ENCODE results near the gene RELB. TPM values are rescaled to one million over a fixed set of nuclear protein-coding genes. Genes with fewer than 3 reads are reported as not detected.
A peak's percentile ranks its signal among the peaks of the same experiment; 100 is the strongest.

Gene RELB
- total RNA-seq, 4 donors from 2014 or later = 4.0 to 9.2 (median 6.0) TPM

GRCh38 chr19:45070861-45071544 is 69.7 kb downstream of the RELB start:
- Histone ChIP-seq H3K4me3 (no peak overlapping the region), H3K36me3 (peaks cover 0 to 63% of the 10 kb centered on the region in 2 donors), H3K27ac (no peak overlapping the region), H3K27me3 (no peaks in the 10 kb centered on the region), H3K4me1 (peaks cover 0 to 15% (median 2%) of the 10 kb centered on the region in 3 donors), H3K9me3 (no peaks in the 10 kb centered on the region)
- 17 to 80% methylated on average over 1 of the region's 19 CpGs for WGBS, 2 donors (ENCODE audit: low coverage in 1 of 2)
- TF ChIP-seq POLR2A (IDR thresholded peaks at IDR 0.05) (no peak), EP300 (IDR thresholded peaks at IDR 0.05) (no peak), CTCF (IDR thresholded peaks at IDR 0.05) (no peak), POLR2AphosphoS5 (IDR thresholded peaks at IDR 0.05) (no peak)
- ATAC-seq = no peak

GRCh38 chr19:45071545-45071938 is 70.3 kb downstream of the RELB start:
- no peaks in the 10 kb centered on the region for H3K27me3 ChIP-seq
- H3K4me3 ChIP-seq = no peak overlapping the region
- H3K36me3 ChIP-seq = peaks cover 0 to 58% of the 10 kb centered on the region in 2 donors
- 78% methylated on average over 3 of the region's 25 CpGs; no CpG with 5 or more reads in 1 of the 2 donors for WGBS, 2 donors (ENCODE audit: low coverage in 1 of 2)
- no peaks in the 10 kb centered on the region for H3K9me3 ChIP-seq
- TF ChIP-seq POLR2AphosphoS5 (IDR thresholded peaks at IDR 0.05) (no peak), POLR2A (IDR thresholded peaks at IDR 0.05) (no peak), EP300 (IDR thresholded peaks at IDR 0.05) (no peak), CTCF (IDR thresholded peaks at IDR 0.05) (no peak)
- H3K27ac ChIP-seq = no peak overlapping the region
- H3K4me1 ChIP-seq = peaks cover 0 to 20% (median 4%) of the 10 kb centered on the region in 3 donors
- ATAC-seq = no peak

- Histone ChIP-seq H3K4me1 (peaks cover 0 to 27% (median 7%) of the 10 kb centered on the region in 3 donors), H3K9me3 (no peaks in the 10 kb centered on the region), H3K36me3 (peaks cover 0 to 52% of the 10 kb centered on the region in 2 donors), H3K27me3 (no peaks in the 10 kb centered on the region), H3K27ac (no peak overlapping the region), H3K4me3 (no peak overlapping the region)
- 49 to 56% methylated on average over 2 to 3 of the region's 34 CpGs for WGBS, 2 donors (ENCODE audit: low coverage in 1 of 2)
- ATAC-seq = no peak
- no peak for TF ChIP-seq POLR2AphosphoS5 (IDR thresholded peaks at IDR 0.05)
- no peak for TF ChIP-seq EP300 (IDR thresholded peaks at IDR 0.05)
- TF ChIP-seq POLR2A (IDR thresholded peaks at IDR 0.05) = no peak
- TF ChIP-seq CTCF (IDR thresholded peaks at IDR 0.05) = no peak
These were observed 70.9 kb downstream of the RELB start for GRCh38 chr19:45071969-45072790.

GRCh38 chr19:45074744-45075300 is 73.6 kb downstream of the RELB start:
- no peak for ATAC-seq
- H3K27me3 ChIP-seq = no peaks in the 10 kb centered on the region
- H3K4me3 ChIP-seq = peak overlapping the region in 1 of 2 donors; percentile 56
- H3K9me3 ChIP-seq = no peaks in the 10 kb centered on the region
- WGBS, 2 donors (ENCODE audit: low coverage in 1 of 2) = 100% methylated on average over 1 of the region's 11 CpGs
- peak overlapping the region in 3 of 4 donors; percentile 24 to 72 (median 69) for H3K27ac ChIP-seq
- peaks cover 0 to 25% of the 10 kb centered on the region in 2 donors for H3K36me3 ChIP-seq
- TF ChIP-seq POLR2A (IDR thresholded peaks at IDR 0.05) = no peak
- TF ChIP-seq POLR2AphosphoS5 (IDR thresholded peaks at IDR 0.05) = no peak
- TF ChIP-seq EP300 (IDR thresholded peaks at IDR 0.05) = no peak
- TF ChIP-seq CTCF (IDR thresholded peaks at IDR 0.05) = no peak
- H3K4me1 ChIP-seq = peaks cover 0 to 42% (median 8%) of the 10 kb centered on the region in 3 donors

Data from gastroesophageal sphincter (tissue), 4 donors.